ENCODE results near the gene RHBDD3. TPM values are rescaled to one million over a fixed set of nuclear protein-coding genes. Genes with fewer than 3 reads are reported as not detected.

Gene RHBDD3
- total and polyA plus RNA-seq, 2 of the 4 experiments (the other 2 are of a cell fraction) = 5.7 to 21.5 TPM

DNA sequence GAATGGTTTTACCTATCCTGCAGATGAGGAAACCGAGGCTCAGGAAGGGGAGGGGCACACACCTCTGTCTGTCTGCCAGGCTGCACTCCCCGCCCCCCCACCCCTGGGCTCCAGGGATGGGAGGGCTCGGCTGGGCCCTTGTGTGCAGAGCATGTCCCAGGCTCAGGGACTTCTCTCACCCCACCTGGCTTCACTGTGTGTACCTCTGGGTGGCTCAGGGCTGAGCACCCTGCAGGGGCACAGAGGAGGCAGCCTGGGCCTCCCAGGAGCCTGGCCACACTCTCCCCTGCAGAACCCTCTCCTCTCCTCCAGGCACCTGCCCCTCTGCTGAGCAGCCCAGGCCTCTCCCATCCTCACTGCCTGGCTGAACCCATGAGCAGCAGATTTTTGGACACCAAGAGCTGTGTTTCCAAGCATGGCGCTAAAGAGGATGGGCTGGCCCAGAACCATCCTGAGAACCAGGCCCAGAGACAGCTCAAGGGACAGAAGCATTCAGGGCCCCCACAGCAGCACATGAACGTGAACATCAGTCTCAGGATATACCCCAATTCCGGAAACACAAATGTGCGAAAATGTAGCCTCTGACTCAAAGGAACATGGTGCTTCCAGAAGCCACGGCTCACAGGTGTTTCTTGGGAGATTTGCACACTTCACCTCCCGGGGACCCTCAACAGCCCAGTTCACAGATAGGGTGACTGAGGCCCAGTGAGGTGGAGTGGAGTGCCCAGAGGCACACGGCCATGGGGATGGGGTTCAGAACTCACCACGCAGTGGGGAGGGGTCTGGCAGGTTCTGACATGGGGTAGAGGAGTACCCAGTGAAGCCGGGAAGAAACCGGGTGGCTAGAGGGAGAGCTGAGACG, 51.5 kb downstream of the RHBDD3 start:
- H3K18ac ChIP-seq (ENCODE audit: low read depth, low read length) = no peak overlapping the region
- ATAC-seq (ENCODE audit: low read depth) (no peak), DNase-seq (no peak)
- peaks cover 11% of the 10 kb centered on the region for H3K4me1 ChIP-seq (ENCODE audit: control insufficient read depth, insufficient read depth, low read length)
- dilution Hi-C loops (cut with HindIII; ENCODE audit: low sequenced_read_pairs, unreplicated experiment) (no loop called here), in situ Hi-C loops (cut with MboI; ENCODE audit: low sequenced_read_pairs) (no loop called here), intact Hi-C loops (cut with micrococcal nuclease) (no loop called here)
- no peak overlapping the region for H2AFZ ChIP-seq (replicated peaks; ENCODE audit: low read length, poor library complexity)
- no TSS peak for BruUV-seq (replicated peaks)
- H2AK5ac ChIP-seq (ENCODE audit: low read depth, low read length) = peak overlapping the region; percentile 18; the same call in 1 of the 2 replicates
- no peak for TF ChIP-seq BHLHE40 (IDR thresholded peaks at IDR 0.05; ENCODE audit: low read depth, low read length)
- H3K9me3 ChIP-seq (ENCODE audit: control insufficient read depth, insufficient read depth, low read length) = no peaks in the 10 kb centered on the region
- H4K20me1 ChIP-seq (ENCODE audit: insufficient read depth, low read length) = no peaks in the 10 kb centered on the region; the same call in 1 of the 2 replicates
- H2BK20ac ChIP-seq (ENCODE audit: low read depth, low read length) = no peak overlapping the region
- WGBS, 2 experiments (ENCODE audit: extremely low coverage in 2 of 2, insufficient read length in 1 of 2) = 73% methylated on average over 10 of the region's 14 CpGs; no CpG with 5 or more reads in 1 of the 2 experiments
- H3K9me1 ChIP-seq (ENCODE audit: insufficient read depth, low read length) = no peaks in the 10 kb centered on the region
- H2BK15ac ChIP-seq (ENCODE audit: low read depth, low read length) = no peak overlapping the region
- no peak overlapping the region for H2BK120ac ChIP-seq (ENCODE audit: low read depth, low read length)
- ChIA-PET CTCF (no interaction called here), POLR2A (ENCODE audit: unreplicated experiment) (no interaction called here)
- no peak overlapping the region for H2BK5ac ChIP-seq (ENCODE audit: low read depth, low read length, poor library complexity, severe bottlenecking)
- no peak overlapping the region for H3K14ac ChIP-seq (replicated peaks; ENCODE audit: low read depth, low read length)
- H4K91ac ChIP-seq (ENCODE audit: insufficient read depth, low read depth, low read length) = no peak overlapping the region
- no peak overlapping the region for H3K56ac ChIP-seq (ENCODE audit: extremely low read depth, insufficient read depth, low read length)
- H3K4ac ChIP-seq (ENCODE audit: low read depth, low read length) = no peak overlapping the region
- H3K4me3 ChIP-seq (ENCODE audit: insufficient read depth, low read depth, low read length) = no peak overlapping the region
- no peak overlapping the region for H3K23ac ChIP-seq (ENCODE audit: low read depth, low read length)
- no peak overlapping the region for H3K9ac ChIP-seq (ENCODE audit: low read depth, low read length)
- H4K8ac ChIP-seq (ENCODE audit: low read depth in 2 of 2, low read length in 2 of 2) = no peak overlapping the region
- no peak overlapping the region for H3K27ac ChIP-seq (ENCODE audit: insufficient read depth, low read length)
- no peaks in the 10 kb centered on the region for H3K79me1 ChIP-seq (ENCODE audit: low read depth in 1 of 2, low read length in 2 of 2)
- no peaks in the 10 kb centered on the region for H3K36me3 ChIP-seq (ENCODE audit: control insufficient read depth, insufficient read depth, low read length)
- H4K5ac ChIP-seq (ENCODE audit: low read depth, low read length) = no peak overlapping the region
- no peak overlapping the region for H3K4me2 ChIP-seq (ENCODE audit: low read depth, low read length)
- H3K27me3 ChIP-seq (ENCODE audit: control insufficient read depth, insufficient read depth, low read length) = peaks cover 15% of the 10 kb centered on the region
- peak overlapping the region; percentile 42 for H2AK9ac ChIP-seq (replicated peaks; ENCODE audit: low read depth, low read length, poor library complexity)

Data from IMR-90 (cell line).